ENCODE measurements around the gene GPR176.

GPR176 gene

DNA sequence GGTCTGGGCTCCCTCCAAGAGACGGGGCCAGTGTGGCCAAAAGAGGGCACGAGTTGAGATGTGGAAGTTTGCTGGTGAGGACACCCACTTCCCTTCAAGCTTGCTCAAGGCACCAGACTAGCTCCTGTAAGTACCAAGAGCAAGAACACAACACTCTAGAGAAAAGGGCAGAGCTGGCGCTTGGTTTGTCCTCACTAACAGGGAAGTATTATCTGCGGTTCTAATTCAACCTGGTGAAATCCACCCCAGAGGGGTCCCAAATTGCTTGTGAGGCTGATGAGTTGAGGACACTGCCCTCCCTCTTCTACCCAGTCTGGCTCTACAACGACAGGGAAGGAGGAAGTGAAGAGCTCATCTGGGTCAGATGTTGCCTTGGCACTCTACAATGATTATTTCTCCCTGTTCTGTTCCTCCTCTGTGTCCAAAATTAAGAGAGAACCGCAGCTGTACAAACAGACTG, 120.5 kb downstream of the GPR176 start:
- no peak for DNase-seq

DNA sequence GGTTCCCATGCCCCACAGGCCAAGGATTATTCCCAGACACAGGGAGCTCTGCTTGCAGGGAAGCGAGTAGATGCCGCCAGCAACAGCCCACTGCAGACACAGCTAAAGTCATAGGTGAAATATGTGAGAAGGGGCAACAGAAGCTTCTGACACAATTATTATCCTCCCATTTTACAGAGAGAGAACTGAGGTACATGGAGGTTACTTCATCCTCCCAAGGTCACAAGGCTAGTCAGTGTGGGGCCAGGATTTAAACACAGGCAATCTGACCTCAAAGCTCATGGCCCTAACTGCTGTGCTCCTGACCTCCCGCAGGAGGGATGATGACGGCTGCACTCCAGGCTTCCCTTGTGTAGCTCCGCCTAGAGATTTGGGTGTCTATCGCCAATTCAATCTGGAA, 121.7 kb downstream of the GPR176 start:
- no peak for DNase-seq

DNA sequence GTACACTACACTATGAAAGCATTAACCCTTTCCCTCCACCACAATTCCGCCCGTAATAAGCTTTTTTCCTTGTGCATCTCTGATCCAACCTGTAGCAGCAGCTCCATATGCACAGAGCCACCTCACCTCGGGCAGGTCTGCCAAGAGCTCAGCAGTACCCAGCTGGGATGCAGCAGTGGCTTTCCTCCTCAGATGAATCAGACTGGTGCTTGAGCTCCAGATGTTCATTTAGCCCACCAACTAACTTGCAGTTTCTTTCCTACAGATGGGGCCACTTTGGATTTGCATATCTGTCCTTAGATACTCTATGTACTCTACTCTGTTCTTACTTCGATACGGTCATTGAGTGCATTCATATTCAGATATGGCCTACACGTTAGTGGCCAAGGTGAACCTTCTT, 122.7 kb downstream of the GPR176 start:
- DNase-seq, result no peak

DNA sequence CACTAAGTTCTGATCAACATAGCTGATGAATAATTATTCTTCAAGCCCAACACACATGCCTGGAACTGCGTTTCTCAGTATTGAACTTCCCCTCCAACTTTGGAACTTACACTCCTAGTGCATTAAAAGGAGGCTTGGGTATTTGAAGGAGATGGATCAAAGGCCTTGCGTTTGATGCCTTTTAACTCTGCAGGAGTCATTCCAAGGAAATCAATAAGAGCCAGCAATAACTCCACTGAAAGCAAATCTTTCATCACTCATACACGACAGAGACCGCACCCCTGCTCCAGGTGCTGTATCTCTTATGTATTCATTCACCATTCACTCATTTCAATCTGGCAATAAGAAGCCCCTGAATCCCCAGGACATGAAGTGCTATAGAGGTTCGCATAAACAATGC, 123.5 kb downstream of the GPR176 start:
- no peak for DNase-seq

DNA sequence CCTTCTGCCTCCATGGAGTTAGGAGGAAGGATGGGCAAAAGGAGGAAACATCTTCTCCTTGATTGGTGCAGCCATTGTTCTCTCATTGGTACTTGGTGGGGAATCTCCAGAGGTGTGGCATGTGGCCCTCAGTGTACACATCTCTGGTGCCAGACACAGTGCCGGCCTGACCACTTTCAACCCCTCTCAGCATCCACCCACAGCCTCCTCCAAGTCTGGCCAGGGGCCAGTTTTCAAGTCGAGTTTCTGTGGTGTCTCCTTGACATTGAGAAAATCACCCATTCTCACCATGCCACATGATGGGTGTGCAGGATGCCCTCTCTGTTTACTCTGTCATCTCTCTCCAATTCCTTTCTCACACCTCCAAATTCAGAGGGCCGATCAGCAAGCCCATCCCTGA, 124.6 kb downstream of the GPR176 start:
- no peak for DNase-seq

DNA sequence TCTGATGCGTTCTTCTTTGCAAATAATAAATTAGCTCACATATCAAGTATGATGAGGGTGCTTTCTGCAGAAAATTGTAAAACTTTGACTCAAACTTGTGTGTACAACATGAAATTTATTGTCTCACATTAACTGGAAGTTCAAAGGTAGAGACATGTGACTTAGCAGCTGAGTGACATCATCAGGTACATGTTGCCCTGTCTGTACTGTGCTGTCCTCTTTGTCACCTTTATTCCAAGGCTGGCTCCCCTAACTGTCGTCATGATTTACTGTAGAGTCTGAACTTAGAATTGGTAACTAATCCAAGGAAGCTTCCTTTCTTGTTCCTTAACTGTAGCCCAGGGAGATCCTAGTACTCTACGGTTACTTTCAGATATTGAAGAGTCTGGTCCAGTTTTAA, 125.1 kb downstream of the GPR176 start:
- no peak for DNase-seq

DNA sequence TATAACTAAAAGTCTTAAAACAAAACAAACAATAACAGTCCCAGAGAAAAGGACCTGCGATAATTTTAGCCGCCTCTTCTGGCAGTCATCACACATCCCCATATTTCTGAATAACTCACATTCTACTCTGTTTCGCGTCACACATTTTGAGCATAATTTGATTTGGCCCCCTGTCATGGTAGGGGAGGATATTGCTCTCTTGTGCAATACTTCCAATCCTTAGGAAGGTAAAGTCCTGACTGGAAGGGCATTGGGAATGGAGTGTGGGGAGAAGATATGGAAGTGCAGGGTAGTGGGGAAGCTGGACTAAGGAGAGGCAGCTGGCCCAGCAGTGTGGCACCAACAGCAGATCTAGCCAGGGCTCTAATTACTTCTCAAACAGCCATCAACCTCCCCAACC, 126.1 kb downstream of the GPR176 start:
- DNase-seq, result no peak

DNA sequence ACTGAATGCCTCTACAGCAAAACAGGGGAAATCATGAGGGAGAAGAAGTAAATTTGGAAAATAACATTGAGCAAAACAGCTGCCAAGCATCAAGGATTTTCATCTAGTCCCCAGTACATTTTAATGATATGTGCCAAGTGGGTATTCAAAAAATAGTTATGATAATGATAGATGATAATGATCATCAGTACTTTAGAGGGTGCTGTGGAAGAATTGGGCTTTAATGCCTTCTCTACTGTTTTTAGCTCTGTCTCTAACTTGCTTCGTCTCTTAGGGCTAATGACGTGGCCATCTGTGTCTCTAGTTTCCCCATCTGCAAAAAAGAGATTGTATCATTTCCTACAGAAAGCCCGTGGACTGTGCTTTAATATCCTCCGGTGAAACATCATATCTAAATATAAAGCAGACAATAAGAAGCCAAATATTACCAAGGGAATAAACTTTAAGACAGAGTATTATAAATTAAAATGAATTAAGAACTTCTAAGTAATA, 127.2 kb downstream of the GPR176 start:
- no peak for DNase-seq

DNA sequence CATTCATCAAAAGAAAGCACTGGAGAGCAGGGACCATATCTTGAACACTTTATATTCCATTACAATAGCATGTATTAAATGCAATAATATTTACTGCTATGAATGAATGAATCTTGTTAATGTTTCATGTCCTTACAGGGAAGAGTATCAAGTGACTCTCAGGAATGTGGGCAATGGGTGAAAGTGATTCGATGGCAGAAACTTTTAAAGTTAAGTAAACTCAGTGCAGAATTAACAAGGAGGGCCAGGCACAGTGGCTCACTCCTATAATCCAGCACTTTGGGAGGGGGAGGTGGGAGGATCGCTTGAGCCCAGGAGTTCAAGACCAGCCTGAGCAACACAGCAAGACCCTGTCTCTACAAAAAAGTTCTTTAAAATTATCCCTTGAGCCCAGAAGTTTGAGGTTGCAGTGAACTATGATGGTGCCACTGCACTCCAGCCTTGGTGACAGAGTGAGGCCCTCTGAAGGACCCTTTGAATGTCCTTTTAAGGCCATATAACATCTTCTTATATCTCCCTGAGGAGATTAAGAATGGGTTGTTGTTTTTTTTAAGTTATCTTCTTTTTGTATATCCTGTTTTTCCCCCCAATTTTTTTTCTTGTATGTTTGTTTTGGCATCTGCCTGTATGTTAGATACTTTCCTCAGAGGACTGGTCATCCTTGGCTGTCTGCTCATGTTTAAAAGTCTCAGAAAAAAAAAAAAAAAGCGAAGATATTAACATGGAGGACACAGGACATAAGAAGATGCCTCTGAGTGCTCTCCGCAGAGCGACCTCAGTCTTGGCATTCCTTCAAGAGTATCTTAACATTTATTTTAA, 127.8 kb downstream of the GPR176 start:
- no peak for DNase-seq

DNA sequence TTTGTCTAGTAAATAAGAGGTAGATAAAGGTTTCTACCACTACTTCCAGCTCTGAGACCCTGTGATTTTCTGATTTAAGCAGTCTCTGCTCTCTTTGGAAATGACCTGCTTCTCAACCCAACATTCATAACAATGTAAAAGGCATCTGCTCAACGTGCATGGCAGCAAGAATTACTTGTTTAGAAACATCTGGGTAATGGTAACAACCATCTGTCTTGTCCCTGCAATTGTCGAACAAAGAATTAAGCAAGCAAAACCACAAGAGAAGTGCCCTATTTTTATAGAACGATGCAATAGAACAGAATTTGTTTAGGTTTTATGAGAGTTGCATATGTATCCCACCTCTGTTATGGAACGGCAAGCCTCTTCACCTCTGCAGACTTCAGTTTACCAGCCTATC, 130.3 kb downstream of the GPR176 start:
- DNase-seq, result no peak

DNA sequence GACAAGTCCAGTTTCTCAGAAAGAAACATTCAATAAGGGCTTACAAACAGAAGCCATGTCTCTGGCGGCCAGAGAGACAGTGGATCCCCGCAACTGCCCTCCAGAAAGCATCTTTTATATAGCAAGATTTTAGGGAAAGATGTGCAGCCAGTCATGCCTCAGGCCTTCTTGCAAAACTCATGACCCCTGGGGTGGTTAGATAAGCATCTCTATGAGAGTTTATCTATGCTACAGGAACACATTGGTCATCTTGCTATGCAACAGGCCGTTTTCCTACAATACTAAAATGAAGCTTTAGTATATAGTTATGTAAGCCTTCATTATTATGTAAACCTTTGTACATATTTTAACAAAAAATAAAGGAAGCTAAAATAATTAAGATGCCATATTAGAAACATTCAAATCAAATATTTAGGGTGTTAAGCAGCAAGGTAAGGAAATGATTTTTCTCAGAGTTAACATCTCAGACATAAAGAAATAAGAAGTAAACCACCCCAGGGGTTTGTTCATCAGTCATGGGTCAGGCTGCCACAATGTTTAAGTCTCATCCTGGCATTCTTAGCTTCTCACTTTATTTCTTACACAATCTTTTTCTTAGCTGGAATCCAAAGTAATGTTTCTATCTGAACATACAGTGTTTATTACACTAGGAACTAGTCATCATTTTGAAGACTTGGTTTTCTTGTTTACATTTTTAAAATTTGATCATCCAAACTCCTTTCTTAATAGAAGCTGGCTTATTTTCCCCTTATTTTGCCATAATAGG, 131.1 kb downstream of the GPR176 start:
- DNase-seq, result no peak

DNA sequence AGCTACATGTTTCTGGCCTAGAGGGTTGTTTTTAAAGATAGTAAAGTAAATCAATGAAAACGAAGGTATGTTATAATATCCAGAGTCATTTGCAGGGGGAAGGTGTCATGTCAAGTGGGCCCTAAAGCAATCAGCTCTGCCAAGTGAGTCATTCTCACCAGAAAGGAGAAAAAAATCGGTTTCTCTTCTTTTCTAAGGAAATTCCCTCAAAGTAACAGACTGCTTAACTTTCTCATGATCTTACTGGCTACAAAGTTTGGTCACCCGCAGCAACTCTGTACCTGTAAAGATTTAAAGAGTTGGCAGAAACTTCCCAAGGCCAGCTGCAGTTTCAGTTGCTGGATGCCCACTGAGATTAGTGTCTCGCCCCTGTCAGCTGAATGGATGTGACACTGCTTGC, 132.0 kb downstream of the GPR176 start:
- no peak for DNase-seq

DNA sequence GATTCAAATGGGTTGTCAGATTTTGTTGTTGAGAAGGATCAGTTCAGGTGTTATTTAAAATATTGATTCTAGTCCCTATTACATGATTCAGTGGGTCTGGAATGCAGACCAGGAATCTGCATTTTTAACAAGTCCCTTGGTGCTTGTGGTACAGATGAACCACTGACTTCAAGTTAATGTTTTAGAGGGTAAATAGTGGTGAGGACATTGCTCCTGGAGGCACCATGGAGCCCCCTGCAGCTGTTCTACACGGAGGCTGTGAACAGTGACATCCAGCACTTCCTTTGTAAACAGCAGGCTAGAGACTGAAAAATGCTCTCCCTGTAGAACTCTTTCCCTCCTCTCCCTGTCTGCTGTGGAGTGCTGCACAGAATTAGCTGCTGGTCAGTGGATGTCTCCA, 132.6 kb downstream of the GPR176 start:
- no peak for DNase-seq

DNA sequence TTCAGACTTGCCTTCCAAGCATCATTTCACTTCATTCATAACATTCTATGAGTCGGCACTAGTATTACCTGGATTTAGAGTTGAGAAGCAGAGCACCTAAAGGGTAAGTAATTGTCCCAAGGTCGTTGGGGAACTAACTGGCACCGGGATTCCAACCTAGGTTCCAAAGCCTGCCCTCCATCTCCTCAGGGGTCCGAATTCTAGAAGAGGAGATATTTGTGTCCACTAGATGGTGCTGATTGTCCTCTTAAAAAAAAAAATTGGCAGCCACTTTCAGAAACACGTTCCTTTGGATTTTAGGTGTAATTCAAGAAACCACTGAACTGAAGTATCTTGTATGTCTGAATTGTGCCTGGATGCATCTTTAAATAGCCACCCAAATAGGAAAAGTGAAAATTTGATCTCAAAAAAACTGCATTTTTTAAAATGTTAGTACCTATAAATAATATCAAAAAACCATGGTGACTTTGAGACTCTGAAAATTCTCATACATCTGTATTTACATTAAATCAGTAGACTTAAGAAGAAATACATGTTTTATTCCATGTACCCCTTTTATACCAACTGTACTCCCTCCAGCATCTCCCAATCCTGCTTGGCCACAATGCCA, 133.5 kb downstream of the GPR176 start:
- peak; percentile 53 for DNase-seq

DNA sequence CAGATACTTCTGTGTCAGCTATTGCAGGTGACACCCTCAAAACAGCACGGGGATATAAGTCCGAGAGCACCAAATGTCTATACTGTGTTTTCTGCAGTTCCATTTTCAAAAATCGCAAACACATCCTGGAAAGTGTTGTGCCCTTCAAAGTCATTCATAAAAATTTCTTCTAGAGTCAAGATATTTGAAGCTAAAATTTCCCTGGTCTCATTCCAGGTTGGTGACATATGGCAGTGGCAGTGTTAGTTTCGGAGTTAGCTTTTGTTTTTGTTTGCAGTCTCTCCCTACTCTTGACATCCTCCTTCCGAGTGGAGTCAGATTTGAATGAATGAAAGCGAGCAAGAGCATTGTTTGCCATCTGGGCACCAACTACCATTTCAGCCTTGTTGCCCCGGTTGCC, 134.2 kb downstream of the GPR176 start:
- DNase-seq, result no peak

DNA sequence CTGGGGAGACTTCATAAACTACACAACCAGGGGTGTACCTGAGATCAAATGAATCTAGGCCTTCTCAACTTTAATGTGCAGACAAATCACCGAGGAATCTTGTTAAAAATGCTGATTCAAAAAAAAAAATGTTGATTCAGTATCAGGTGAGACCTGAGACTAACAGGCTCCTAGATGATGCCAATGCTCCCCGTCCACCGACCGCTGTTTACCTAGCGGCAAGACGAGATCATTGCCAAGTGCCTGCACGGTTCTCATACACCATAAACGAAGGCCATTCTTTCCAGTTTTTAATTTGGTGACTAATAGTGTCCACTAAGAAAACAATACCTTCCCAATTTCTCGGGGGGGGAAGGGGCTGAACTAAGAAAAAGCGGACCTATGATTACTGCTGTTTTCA, 134.9 kb downstream of the GPR176 start:
- no peak for DNase-seq

DNA sequence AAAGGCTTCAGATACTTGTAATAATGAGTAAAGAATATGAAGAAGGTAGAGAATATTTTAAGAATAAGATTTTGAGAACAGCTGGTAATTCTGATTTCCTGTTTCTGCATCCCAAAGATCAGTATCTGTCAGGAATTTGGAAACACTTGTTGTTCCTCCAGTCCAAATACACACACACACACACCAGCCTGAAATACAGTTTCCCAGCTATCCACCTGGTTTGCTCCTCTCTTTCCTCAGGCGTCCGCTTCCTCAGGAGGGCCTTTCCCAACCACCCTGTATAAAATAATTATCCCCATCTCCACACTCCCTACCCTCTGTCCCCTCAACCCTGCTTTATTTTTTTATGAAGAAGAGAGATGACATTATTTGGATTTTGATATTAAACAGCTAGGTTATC, 135.4 kb downstream of the GPR176 start:
- DNase-seq, result no peak

DNA sequence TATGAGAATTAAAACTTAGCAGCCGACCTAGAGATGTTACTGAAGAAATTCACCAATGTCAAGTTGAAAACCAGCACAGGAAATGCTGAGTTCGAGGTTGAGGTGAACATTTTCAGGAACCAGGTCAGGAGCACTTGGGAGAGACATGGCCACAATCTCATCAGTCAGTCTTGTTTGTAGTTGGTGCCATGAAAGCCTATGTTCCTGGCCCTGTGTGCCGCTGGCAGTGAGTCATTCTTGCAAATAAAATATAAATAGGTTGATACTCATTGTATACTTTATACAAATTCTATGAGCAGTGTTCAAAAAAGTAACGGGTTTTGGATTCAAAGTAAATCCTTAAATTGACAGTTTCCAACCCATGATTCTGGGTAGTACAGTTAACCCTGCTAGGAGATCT, 135.9 kb downstream of the GPR176 start:
- DNase-seq, result no peak

DNA sequence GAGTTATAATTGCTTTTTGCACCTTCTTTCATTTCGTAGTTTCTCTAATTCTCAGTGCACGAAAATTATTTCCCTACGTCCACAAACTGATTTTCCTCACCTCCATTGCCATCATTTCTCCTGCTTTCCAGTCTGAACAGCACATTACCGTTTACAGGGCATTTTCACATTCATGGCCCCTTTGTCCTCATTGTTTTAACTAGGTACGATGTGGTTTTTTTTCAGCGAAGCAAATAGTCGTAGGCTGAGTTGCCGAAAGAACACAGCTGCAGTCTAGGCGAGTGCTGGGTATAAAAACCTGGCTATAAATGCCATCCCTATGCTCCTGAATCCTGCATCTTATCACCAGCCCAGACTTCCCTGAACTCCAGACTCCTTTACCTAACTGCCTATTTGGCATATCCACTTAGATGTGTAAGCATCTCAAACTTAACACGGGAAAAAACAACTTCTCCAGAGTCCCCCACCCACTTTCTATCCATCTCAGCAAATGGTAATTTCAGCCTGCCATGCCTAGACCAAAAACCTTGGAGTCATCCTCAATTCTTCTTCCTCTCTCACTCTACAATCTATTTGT, 136.7 kb downstream of the GPR176 start:
- DNase-seq, result peak; percentile 7

DNA sequence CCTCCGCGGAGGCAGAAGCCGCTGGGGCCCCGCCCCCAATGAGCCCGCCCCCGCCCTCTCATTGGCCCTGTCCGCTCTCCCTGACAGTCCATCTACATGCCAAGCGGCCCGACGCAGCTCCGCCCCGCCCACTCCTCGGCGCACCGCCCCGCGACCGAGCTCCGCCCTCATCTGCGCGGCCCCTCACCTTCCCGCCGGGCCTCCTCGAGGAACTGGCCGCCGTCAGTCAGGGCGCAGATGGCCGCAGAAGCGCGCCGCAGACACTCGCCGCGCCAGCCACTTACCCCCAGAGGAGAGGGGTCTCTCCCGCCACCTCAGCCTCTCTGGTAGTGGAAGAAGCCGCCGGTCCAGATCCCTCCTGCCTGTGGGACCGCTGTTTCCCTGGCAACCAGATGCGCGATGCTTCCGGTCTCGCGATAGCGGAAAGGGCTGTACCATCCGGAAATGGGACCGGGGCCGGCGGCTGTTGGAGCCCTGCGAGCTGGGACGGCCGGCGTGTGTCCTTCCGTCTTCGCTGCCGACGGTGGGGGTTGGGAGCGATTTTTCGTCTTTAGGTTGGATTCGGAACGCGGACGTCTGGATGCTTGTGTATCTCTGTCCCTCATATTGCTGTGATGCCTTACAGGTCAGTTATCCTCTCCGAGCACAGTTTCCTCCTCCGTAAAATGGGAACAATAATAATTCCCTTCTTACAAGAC, 137.5 kb downstream of the GPR176 start, which contains the start of gene FSIP1:
TSS of gene FSIP1 (minus strand) at position 401 of the 698 bp plus-strand sequence. CDS start 6,317 bp downstream, outside the sequence.
- peak; percentile 96 for DNase-seq

DNA sequence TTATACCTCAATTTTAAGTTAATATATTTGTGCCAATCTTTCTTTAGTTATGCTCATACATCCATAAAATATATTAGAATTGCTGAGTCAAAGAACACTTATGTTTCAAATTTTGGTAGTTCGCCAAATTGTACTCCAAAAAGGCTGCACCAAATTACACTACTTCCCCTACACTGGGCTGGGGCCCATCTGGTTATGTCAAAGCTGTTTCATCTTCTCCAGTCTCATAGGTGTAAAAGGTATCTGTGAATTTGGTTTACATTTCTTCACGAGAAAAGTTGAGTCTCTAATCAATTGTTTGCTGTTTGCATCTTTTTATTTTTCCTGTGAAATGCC, 138.1 kb downstream of the GPR176 start:
- no peak for DNase-seq

DNA sequence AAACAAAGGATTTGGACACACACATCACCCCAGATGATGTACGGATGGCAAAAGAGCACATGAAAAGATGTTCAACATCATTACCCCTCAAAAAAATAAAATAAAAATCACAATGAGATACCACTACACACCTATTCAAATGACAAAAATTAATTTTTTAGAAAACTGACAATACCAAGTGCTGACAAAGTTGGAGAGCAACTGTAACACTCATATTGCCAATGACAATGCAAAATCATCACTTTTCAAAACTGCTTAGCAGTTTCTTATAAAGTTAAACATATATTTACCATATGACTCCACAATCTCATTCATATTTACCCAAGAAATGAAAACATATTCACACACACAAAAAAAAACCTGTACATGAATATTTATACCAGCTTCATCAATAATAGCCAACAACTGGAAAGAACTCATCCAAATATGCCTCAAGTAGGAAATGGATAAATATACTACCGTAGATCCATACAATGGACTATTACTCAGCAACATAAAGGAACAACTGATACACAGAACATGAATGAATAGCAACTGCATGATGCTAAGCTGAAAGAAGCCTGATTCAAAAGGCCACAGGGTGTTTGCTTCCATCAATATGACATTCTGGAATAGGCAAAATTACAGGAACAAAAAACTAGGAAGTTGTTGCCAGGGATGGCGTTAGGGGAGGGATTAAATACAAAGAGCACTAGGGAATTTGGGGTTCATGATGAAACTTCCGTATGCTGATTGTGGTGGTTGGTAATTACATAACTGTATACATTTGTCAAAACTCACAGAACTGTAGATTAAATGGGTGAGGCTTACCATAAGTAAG, 138.7 kb downstream of the GPR176 start:
- DNase-seq, result no peak

All from CD4-positive, alpha-beta T cell treated with Interleukin-17A for 1 hour (primary cell).